ENCODE data around the gene EZR.

GRCh38 chr6:158825038-158825950 is 6.1 kb upstream of the EZR start:
- TF ChIP-seq, protein P1, sequence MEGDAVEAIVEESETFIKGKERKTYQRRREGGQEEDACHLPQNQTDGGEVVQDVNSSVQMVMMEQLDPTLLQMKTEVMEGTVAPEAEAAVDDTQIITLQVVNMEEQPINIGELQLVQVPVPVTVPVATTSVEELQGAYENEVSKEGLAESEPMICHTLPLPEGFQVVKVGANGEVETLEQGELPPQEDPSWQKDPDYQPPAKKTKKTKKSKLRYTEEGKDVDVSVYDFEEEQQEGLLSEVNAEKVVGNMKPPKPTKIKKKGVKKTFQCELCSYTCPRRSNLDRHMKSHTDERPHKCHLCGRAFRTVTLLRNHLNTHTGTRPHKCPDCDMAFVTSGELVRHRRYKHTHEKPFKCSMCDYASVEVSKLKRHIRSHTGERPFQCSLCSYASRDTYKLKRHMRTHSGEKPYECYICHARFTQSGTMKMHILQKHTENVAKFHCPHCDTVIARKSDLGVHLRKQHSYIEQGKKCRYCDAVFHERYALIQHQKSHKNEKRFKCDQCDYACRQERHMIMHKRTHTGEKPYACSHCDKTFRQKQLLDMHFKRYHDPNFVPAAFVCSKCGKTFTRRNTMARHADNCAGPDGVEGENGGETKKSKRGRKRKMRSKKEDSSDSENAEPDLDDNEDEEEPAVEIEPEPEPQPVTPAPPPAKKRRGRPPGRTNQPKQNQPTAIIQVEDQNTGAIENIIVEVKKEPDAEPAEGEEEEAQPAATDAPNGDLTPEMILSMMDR (IDR thresholded peaks at IDR 0.05), result no peak
- TF ChIP-seq POLR2A (IDR thresholded peaks at IDR 0.05), result no peak

Measured in esophagus squamous epithelium (tissue), 4 donors.